Measurements from ENCODE around the gene ABCB9.

DNA sequence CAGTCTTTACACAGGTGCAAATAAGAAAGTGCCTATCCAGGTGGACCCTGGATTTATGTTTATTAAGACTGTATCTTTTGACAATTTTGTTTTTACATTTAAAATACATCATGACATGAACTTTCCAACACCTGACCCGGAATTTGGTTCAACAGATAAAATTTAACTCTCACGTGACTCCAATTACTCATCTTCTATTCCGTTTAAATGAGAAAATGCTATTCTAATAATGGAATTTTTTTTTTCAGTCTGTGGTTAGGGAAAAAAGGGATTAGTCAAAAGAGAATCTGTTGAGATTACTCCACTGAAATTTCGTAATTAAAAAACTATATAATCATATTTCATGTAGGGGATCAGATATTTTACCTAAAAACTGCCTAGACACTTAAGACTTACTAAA is 81.4 kb downstream of the ABCB9 start:
- TF ChIP-seq POLR2AphosphoS5 (IDR thresholded peaks at IDR 0.05): no peak
- TF ChIP-seq, protein P1, sequence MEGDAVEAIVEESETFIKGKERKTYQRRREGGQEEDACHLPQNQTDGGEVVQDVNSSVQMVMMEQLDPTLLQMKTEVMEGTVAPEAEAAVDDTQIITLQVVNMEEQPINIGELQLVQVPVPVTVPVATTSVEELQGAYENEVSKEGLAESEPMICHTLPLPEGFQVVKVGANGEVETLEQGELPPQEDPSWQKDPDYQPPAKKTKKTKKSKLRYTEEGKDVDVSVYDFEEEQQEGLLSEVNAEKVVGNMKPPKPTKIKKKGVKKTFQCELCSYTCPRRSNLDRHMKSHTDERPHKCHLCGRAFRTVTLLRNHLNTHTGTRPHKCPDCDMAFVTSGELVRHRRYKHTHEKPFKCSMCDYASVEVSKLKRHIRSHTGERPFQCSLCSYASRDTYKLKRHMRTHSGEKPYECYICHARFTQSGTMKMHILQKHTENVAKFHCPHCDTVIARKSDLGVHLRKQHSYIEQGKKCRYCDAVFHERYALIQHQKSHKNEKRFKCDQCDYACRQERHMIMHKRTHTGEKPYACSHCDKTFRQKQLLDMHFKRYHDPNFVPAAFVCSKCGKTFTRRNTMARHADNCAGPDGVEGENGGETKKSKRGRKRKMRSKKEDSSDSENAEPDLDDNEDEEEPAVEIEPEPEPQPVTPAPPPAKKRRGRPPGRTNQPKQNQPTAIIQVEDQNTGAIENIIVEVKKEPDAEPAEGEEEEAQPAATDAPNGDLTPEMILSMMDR (IDR thresholded peaks at IDR 0.05): no peak

Measured in esophagus muscularis mucosa (tissue), 3 donors.